ENCODE measurements around the gene SOX3.

- TF ChIP-seq CTCF (IDR thresholded peaks at IDR 0.05), result no peak
- no peak for TF ChIP-seq PHF8 (IDR thresholded peaks at IDR 0.05; ENCODE audit: borderline replicate concordance, low read depth)
- TF ChIP-seq RCOR1 (IDR thresholded peaks at IDR 0.05; ENCODE audit: low read depth, low read length), result no peak
These were observed 4.4 kb downstream of the SOX3 start for GRCh38 chrX:140500441-140500840.
